Psoas muscle (tissue), 7 donors: ENCODE measurements around the gene WDR91. TPM values are rescaled to one million over a fixed set of nuclear protein-coding genes. Genes with fewer than 3 reads are reported as not detected.

Source experiments
- polyA plus RNA-seq, 3 donors: library from polyadenylated mRNA; stranded (reverse); fragments of 200-250 nt; gene quantifications; one replicate each; pipeline ENCODE4 v1.2.3, GENCODE V29; 2013
- total RNA-seq, 4 donors: library from RNA; stranded (reverse); fragmentation: NEBNext Ultra II Directional in 2 of 4; extraction: Animal tissue kit (Norgen Biotek cat#: 25700) in 2 of 4; gene quantifications; one replicate each; pipeline versions ENCODE4 v1.2.1 to v1.2.4, GENCODE V29; 2021 to 2023
- donor health status: healthy with polysubstance abuse.
- donor health status: DM: no; HTN: no; CAD: no; lungs with moderate emphysema.
- donor health status: Bipolar disorder and iron deficiency.
- donor health status: healthy.
- donor health status: DM: no; HTN: no; CAD: no.
- donor health status: DM: no; HTN: no; CAD: no.
- donor health status: DM: yes; HTN: yes; CAD: no.

WDR91 gene
- total and polyA plus RNA-seq, 7 donors = 2.7 to 23.6 (median 4.8) TPM

Other genes with a start within 250 kb of the WDR91 start
- 1 to 10 TPM; 1.1 to 3.5 (median 2.3) TPM for gene AGBL3, start 225.0 kb downstream of the WDR91 start, total RNA-seq
- gene AGBL3, start 225.0 kb downstream of the WDR91 start, polyA plus RNA-seq = 1 to 10 TPM in 1 of 3 donors, under 1 TPM in 2; 0.51 to 1.3 (median 0.76) TPM
- 100 to 1,000 TPM in 1 of 4 donors, 10 to 100 TPM in 3; 67.0 to 106 (median 74.0) TPM for gene TMEM140, start 63.5 kb downstream of the WDR91 start, total RNA-seq
- gene TMEM140, start 63.5 kb downstream of the WDR91 start, polyA plus RNA-seq = 10 to 100 TPM; 25.4 to 62.1 (median 52.5) TPM
- 10 to 100 TPM; 20.6 to 29.4 (median 25.3) TPM for gene CYREN, start 40.8 kb downstream of the WDR91 start, total RNA-seq
- 10 to 100 TPM; 25.0 to 61.2 (median 46.3) TPM for gene CYREN, start 40.8 kb downstream of the WDR91 start, polyA plus RNA-seq
- gene STRA8, start 22.3 kb upstream of the WDR91 start, total RNA-seq = not detected
- not detected for gene STRA8, start 22.3 kb upstream of the WDR91 start, polyA plus RNA-seq